HG03442 (cell line): ENCODE measurements around the gene PRLR.

Experiments used
- ATAC-seq: cut with Tn5 transposase; IDR thresholded peaks from one replicate; pipeline ENCODE4 v1.9.1; 2021; ENCODE audit warnings: mild to moderate bottlenecking, moderate library complexity; ENCODE audit not compliant: unreplicated experiment

Gene PRLR

GRCh38 chr5:35091704-35092103 lies 138.6 kb downstream of the PRLR start:
- ATAC-seq, result no peak

- peak; percentile 68 for ATAC-seq
Measured at GRCh38 chr5:35089334-35090314, 140.7 kb downstream of the PRLR start.

GRCh38 chr5:35087991-35088390 lies 142.3 kb downstream of the PRLR start:
- ATAC-seq, result no peak

GRCh38 chr5:35083150-35083549 lies 147.1 kb downstream of the PRLR start:
- no peak for ATAC-seq

- ATAC-seq, result no peak
Measured at GRCh38 chr5:35082530-35082929, 147.8 kb downstream of the PRLR start.

- ATAC-seq, result no peak
Measured at GRCh38 chr5:35081134-35081533, 149.2 kb downstream of the PRLR start.

GRCh38 chr5:35073160-35073559 lies 157.1 kb downstream of the PRLR start:
- ATAC-seq, result no peak

GRCh38 chr5:35069188-35069587 lies 161.1 kb downstream of the PRLR start:
- no peak for ATAC-seq

- ATAC-seq, result no peak
Measured at GRCh38 chr5:35067985-35068384, 162.3 kb downstream of the PRLR start.

GRCh38 chr5:35066260-35066795 lies 164.0 kb downstream of the PRLR start:
- ATAC-seq, result peak; percentile 67

GRCh38 chr5:35063414-35063813 lies 166.9 kb downstream of the PRLR start:
- ATAC-seq, result no peak

- ATAC-seq, result no peak
Measured at GRCh38 chr5:35061211-35061770, 169.0 kb downstream of the PRLR start.

GRCh38 chr5:35060236-35060635 lies 170.1 kb downstream of the PRLR start:
- ATAC-seq, result no peak

GRCh38 chr5:35059251-35059650 lies 171.0 kb downstream of the PRLR start:
- no peak for ATAC-seq

- peak; percentile 72 for ATAC-seq
Measured at GRCh38 chr5:35058374-35058788, 171.9 kb downstream of the PRLR start.

GRCh38 chr5:35056686-35057085 lies 173.6 kb downstream of the PRLR start:
- ATAC-seq, result no peak

GRCh38 chr5:35052838-35053237 lies 177.4 kb downstream of the PRLR start:
- no peak for ATAC-seq

- no peak for ATAC-seq
Measured at GRCh38 chr5:35050541-35051126, 179.7 kb downstream of the PRLR start.

- no peak for ATAC-seq
Measured at GRCh38 chr5:35048910-35049309, 181.4 kb downstream of the PRLR start.

- ATAC-seq, result no peak
Measured at GRCh38 chr5:35047785-35048404, 182.4 kb downstream of the PRLR start, which contains the start of gene AGXT2. Gene AGXT2, minus strand, starts transcription at chr5:35047949. Its CDS starts 57 bp downstream, at chr5:35047892.

GRCh38 chr5:35046774-35047173 lies 183.5 kb downstream of the PRLR start:
- no peak for ATAC-seq
